Measurements from ENCODE around the gene DNM3. TPM values are rescaled to one million over a fixed set of nuclear protein-coding genes. Genes with fewer than 3 reads are reported as not detected.

Gene DNM3
- total and polyA plus RNA-seq, 10 of the 15 experiments (the other 5 are each of a cell fraction or from before 2014, with no cell fraction given): 0.03 to 1.5 (median 0.08) TPM; not detected in 3

DNA sequence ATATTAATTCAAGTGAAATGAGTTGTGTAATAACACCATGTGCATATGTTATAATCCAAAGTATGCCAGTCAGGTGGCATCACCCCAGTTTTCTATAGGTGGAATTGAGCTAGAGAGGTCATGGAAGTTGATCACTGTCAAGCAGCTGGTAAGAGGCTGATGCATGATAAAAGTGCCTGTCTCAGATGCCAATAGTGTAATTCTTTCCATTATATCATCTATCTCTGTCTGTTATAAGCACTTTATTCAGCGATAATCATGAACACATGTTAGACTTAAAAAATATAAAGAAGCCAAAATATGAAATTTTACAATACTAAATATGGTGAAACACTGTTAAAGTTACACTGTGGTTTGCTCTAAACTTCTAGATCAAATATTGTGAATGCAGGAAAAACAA, 156.6 kb downstream of the DNM3 start:
- in situ Hi-C loops (cut with MboI): loop anchor here (5.0 kb wide), 1 partner anchor 434 kb away; no protein-coding TSS in a partner anchor

More for the DNA sequence above, 156.6 kb downstream of the DNM3 start:
- H3K27me3 ChIP-seq (replicated peaks in 1 of 2; ENCODE audit: control insufficient read depth in 2 of 2, insufficient read depth in 2 of 2, low read length in 1 of 2): no peaks in the 10 kb centered on the region; a peak in 1 of 4 replicates
- 31% methylated on average over 1 of the region's 1 CpG for WGBS (ENCODE audit: insufficient coverage, insufficient replicate concordance, low lambda C conversion rate, missing lambda C conversion rate)
- DNase-seq (ENCODE audit: low read depth, low spot score): no peak
- H3K79me2 ChIP-seq (ENCODE audit: control insufficient read depth, insufficient read depth, low read length): no peaks in the 10 kb centered on the region
- H3K4me3 ChIP-seq: no peak overlapping the region
- intact Hi-C loops (cut with micrococcal nuclease; ENCODE audit: unreplicated experiment): no loop called here
- ChIA-PET SMC1A (ENCODE audit: uncharacterized antibody, unreplicated experiment) (no interaction called here), POLR2A (no interaction called here), RAD21 (ENCODE audit: unreplicated experiment) (no interaction called here), CTCF (interaction anchor here (1.1 to 1.9 kb wide), 4 partner anchors 9 to 153 kb away, joined by 3 to 7 read pairs (median 5); no protein-coding TSS in a partner anchor)
- H4K20me1 ChIP-seq (ENCODE audit: control insufficient read depth, insufficient read depth): no peaks in the 10 kb centered on the region
- TF ChIP-seq CREM (IDR thresholded peaks at IDR 0.05; ENCODE audit: low read depth) (no peak), ATF7 (IDR thresholded peaks at IDR 0.05; ENCODE audit: low read depth) (no peak), STAT3 (IDR thresholded peaks at IDR 0.05; ENCODE audit: low read depth, low read length) (no peak), CHD1 (IDR thresholded peaks at IDR 0.05; ENCODE audit: low read depth, low read length) (no peak), CBFB (IDR thresholded peaks at IDR 0.05; ENCODE audit: low read depth) (no peak), TBL1XR1 (IDR thresholded peaks at IDR 0.05; ENCODE audit: low read depth, low read length) (no peak), NFIC (IDR thresholded peaks at IDR 0.05; ENCODE audit: low read depth, low read length) (no peak), SMAD1 (IDR thresholded peaks at IDR 0.05; ENCODE audit: low read depth, partially characterized antibody) (no peak), POLR2AphosphoS2 (IDR thresholded peaks at IDR 0.05; ENCODE audit: low read depth, low read length) (no peak)
- TF ChIP-seq, protein P1, sequence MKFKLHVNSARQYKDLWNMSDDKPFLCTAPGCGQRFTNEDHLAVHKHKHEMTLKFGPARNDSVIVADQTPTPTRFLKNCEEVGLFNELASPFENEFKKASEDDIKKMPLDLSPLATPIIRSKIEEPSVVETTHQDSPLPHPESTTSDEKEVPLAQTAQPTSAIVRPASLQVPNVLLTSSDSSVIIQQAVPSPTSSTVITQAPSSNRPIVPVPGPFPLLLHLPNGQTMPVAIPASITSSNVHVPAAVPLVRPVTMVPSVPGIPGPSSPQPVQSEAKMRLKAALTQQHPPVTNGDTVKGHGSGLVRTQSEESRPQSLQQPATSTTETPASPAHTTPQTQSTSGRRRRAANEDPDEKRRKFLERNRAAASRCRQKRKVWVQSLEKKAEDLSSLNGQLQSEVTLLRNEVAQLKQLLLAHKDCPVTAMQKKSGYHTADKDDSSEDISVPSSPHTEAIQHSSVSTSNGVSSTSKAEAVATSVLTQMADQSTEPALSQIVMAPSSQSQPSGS (IDR thresholded peaks at IDR 0.05; ENCODE audit: low read length): no peak
- TF ChIP-seq, protein P2, sequence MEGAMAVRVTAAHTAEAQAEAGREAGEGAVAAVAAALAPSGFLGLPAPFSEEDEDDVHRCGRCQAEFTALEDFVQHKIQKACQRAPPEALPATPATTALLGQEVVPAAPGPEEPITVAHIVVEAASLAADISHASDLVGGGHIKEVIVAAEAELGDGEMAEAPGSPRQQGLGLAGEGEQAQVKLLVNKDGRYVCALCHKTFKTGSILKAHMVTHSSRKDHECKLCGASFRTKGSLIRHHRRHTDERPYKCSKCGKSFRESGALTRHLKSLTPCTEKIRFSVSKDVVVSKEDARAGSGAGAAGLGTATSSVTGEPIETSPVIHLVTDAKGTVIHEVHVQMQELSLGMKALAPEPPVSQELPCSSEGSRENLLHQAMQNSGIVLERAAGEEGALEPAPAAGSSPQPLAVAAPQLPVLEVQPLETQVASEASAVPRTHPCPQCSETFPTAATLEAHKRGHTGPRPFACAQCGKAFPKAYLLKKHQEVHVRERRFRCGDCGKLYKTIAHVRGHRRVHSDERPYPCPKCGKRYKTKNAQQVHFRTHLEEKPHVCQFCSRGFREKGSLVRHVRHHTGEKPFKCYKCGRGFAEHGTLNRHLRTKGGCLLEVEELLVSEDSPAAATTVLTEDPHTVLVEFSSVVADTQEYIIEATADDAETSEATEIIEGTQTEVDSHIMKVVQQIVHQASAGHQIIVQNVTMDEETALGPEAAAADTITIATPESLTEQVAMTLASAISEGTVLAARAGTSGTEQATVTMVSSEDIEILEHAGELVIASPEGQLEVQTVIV (IDR thresholded peaks at IDR 0.05; ENCODE audit: borderline replicate concordance, partially characterized antibody): no peak
- TF ChIP-seq, protein P3, sequence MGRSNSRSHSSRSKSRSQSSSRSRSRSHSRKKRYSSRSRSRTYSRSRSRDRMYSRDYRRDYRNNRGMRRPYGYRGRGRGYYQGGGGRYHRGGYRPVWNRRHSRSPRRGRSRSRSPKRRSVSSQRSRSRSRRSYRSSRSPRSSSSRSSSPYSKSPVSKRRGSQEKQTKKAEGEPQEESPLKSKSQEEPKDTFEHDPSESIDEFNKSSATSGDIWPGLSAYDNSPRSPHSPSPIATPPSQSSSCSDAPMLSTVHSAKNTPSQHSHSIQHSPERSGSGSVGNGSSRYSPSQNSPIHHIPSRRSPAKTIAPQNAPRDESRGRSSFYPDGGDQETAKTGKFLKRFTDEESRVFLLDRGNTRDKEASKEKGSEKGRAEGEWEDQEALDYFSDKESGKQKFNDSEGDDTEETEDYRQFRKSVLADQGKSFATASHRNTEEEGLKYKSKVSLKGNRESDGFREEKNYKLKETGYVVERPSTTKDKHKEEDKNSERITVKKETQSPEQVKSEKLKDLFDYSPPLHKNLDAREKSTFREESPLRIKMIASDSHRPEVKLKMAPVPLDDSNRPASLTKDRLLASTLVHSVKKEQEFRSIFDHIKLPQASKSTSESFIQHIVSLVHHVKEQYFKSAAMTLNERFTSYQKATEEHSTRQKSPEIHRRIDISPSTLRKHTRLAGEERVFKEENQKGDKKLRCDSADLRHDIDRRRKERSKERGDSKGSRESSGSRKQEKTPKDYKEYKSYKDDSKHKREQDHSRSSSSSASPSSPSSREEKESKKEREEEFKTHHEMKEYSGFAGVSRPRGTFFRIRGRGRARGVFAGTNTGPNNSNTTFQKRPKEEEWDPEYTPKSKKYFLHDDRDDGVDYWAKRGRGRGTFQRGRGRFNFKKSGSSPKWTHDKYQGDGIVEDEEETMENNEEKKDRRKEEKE (IDR thresholded peaks at IDR 0.05): no peak
- TF ChIP-seq, protein P4, sequence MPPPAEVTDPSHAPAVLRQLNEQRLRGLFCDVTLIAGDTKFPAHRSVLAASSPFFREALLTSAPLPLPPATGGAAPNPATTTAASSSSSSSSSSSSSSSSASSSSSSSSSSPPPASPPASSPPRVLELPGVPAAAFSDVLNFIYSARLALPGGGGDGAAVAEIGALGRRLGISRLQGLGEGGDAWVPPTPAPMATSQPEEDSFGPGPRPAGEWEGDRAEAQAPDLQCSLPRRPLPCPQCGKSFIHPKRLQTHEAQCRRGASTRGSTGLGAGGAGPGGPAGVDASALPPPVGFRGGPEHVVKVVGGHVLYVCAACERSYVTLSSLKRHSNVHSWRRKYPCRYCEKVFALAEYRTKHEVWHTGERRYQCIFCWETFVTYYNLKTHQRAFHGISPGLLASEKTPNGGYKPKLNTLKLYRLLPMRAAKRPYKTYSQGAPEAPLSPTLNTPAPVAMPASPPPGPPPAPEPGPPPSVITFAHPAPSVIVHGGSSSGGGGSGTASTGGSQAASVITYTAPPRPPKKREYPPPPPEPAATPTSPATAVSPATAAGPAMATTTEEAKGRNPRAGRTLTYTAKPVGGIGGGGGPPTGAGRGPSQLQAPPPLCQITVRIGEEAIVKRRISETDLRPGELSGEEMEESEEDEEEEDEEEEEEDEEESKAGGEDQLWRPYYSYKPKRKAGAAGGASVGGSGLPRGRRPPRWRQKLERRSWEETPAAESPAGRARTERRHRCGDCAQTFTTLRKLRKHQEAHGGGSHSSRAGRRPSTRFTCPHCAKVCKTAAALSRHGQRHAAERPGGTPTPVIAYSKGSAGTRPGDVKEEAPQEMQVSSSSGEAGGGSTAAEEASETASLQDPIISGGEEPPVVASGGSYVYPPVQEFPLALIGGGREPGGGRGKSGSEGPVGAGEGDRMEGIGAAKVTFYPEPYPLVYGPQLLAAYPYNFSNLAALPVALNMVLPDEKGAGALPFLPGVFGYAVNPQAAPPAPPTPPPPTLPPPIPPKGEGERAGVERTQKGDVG (CRISPR knock-in tag; IDR thresholded peaks at IDR 0.05): no peak
- H3K36me3 ChIP-seq (ENCODE audit: control insufficient read depth in 2 of 2, insufficient read depth in 2 of 2, low read length in 1 of 2): no peaks in the 10 kb centered on the region
- FAIRE-seq: no peak
- no peak overlapping the region for H3K4me2 ChIP-seq (ENCODE audit: control insufficient read depth, insufficient read depth)
- no peaks in the 10 kb centered on the region for H3K9me3 ChIP-seq (replicated peaks; ENCODE audit: control insufficient read depth, insufficient read depth, low read length)
- H2AFZ ChIP-seq (ENCODE audit: control insufficient read depth, low read depth, low read length): no peak overlapping the region
- no peak overlapping the region for H3K9ac ChIP-seq (ENCODE audit: control insufficient read depth, insufficient read depth, low read length)
- H3K4me1 ChIP-seq (ENCODE audit: control insufficient read depth, insufficient read depth, low read length): no peaks in the 10 kb centered on the region
- H3K27ac ChIP-seq (ENCODE audit: control insufficient read depth, insufficient read depth): no peak overlapping the region
- ATAC-seq: no peak
- BruUV-seq (replicated peaks): no TSS peak

Data from GM12878 (cell line).